Loucy (cell line): Measurements from ENCODE around the gene NR3C2.

Experiments used
- H2AFZ ChIP-seq: fragments of 200-600 bp; sonication (generic); 2 replicates; pipeline ENCODE4 v1.6.0; 2016; ENCODE audit warnings: antibody characterized with exemption, mild to moderate bottlenecking, low read length, moderate library complexity
- H3F3A ChIP-seq: fragments of 200-600 bp; 2 replicates; pipeline ENCODE4 v1.6.0; 2016; ENCODE audit warnings: antibody characterized with exemption, low read depth, mild to moderate bottlenecking
- H3K27me3 ChIP-seq: fragments of 200-600 bp; sonication (generic); 2 replicates; pipeline ENCODE4 v1.6.1; 2014; ENCODE audit warnings: low read length, mild to moderate bottlenecking; ENCODE audit not compliant: insufficient read depth, poor library complexity, severe bottlenecking
- H3K36me3 ChIP-seq: fragments of 200-600 bp; sonication (generic); 2 replicates; pipeline ENCODE4 v1.6.1; 2016; ENCODE audit warnings: low read length; ENCODE audit not compliant: insufficient read depth
- H3K4me1 ChIP-seq: fragments of 200-600 bp; sonication (generic); 2 replicates; pipeline ENCODE4 v1.5.1; 2014; ENCODE audit warnings: low read length, mild to moderate bottlenecking; ENCODE audit not compliant: insufficient read depth, poor library complexity, severe bottlenecking
- H3K4me2 ChIP-seq: fragments of 200-600 bp; sonication (generic); 2 replicates; pipeline ENCODE4 v1.6.0; 2014; ENCODE audit warnings: antibody characterized with exemption, low read length, low read depth, mild to moderate bottlenecking; ENCODE audit not compliant: poor library complexity, severe bottlenecking
- H3K4me3 ChIP-seq: fragments of 200-600 bp; sonication (generic); 2 replicates; pipeline ENCODE4 v1.5.1; 2014; ENCODE audit warnings: low read length, mild to moderate bottlenecking, mixed read lengths; ENCODE audit not compliant: poor library complexity, severe bottlenecking
- H3K79me2 ChIP-seq: fragments of 200-600 bp; sonication (generic); 2 replicates; pipeline ENCODE4 v1.6.1; 2014; ENCODE audit warnings: low read length; ENCODE audit not compliant: insufficient read depth
- H3K9ac ChIP-seq: fragments of 200-600 bp; sonication (generic); 2 replicates; pipeline ENCODE4 v1.6.0; 2014; ENCODE audit warnings: mild to moderate bottlenecking, low read depth, low read length, moderate library complexity; ENCODE audit not compliant: poor library complexity, severe bottlenecking
- H3K9me2 ChIP-seq: fragments of 200-600 bp; sonication (generic); replicated peaks from 2 replicates; pipeline ENCODE4 v1.6.1; 2016; ENCODE audit warnings: low read depth, low read length, mixed read lengths
- H3K9me3 ChIP-seq: fragments of 200-600 bp; sonication (generic); 2 replicates; pipeline ENCODE4 v1.6.1; 2014; ENCODE audit warnings: mild to moderate bottlenecking, antibody characterized with exemption, low read length, low read depth; ENCODE audit not compliant: insufficient read depth
- H4K20me1 ChIP-seq: fragments of 200-600 bp; sonication (generic); 2 replicates; pipeline ENCODE4 v1.6.0; 2014; ENCODE audit warnings: antibody characterized with exemption, low read length, mild to moderate bottlenecking; ENCODE audit not compliant: insufficient read depth, poor library complexity, severe bottlenecking
- CTCF ChIP-seq: fragments of 200-600 bp; sonication (generic); conservative IDR thresholded peaks from 2 replicates; pipeline ENCODE4 v1.5.1; 2014; ENCODE audit warnings: mild to moderate bottlenecking, antibody characterized with exemption, low read length
- EZH2phosphoT487 ChIP-seq: fragments of 200-600 bp; IDR thresholded peaks from 2 replicates; pipeline ENCODE4 v1.6.1; 2018; ENCODE audit warnings: antibody characterized with exemption, mild to moderate bottlenecking, moderate library complexity, borderline replicate concordance

The NR3C2 gene

GRCh38 chr4:148069895-148070178, 372.4 kb downstream of the NR3C2 start:
- Histone ChIP-seq H3K36me3 (peaks cover 36% of the 10 kb centered on the region; the same call in 1 of the 2 replicates), H3K9me2 (no peaks in the 10 kb centered on the region), H3K79me2 (no peaks in the 10 kb centered on the region), H3K4me1 (no peaks in the 10 kb centered on the region), H2AFZ (no peak overlapping the region), H3F3A (no peaks in the 10 kb centered on the region), H3K9ac (no peak overlapping the region), H3K4me2 (no peak overlapping the region), H3K27me3 (no peaks in the 10 kb centered on the region), H4K20me1 (no peaks in the 10 kb centered on the region), H3K4me3 (no peak overlapping the region), H3K9me3 (no peaks in the 10 kb centered on the region)
- TF ChIP-seq CTCF (no peak), EZH2phosphoT487 (no peak)

- TF ChIP-seq CTCF (no peak), EZH2phosphoT487 (no peak)
- Histone ChIP-seq H3K4me1 (no peaks in the 10 kb centered on the region), H3K9me2 (no peaks in the 10 kb centered on the region), H3K79me2 (no peaks in the 10 kb centered on the region), H4K20me1 (no peaks in the 10 kb centered on the region), H3K27me3 (no peaks in the 10 kb centered on the region), H3K4me2 (no peak overlapping the region), H3K36me3 (peaks cover 34% of the 10 kb centered on the region; the same call in 1 of the 2 replicates), H3K9me3 (no peaks in the 10 kb centered on the region), H3F3A (no peaks in the 10 kb centered on the region), H3K9ac (no peak overlapping the region), H3K4me3 (no peak overlapping the region), H2AFZ (no peak overlapping the region)
These were observed 372.9 kb downstream of the NR3C2 start for GRCh38 chr4:148069086-148069894.

- Histone ChIP-seq H3K9me2 (no peaks in the 10 kb centered on the region), H3K79me2 (no peaks in the 10 kb centered on the region), H3K27me3 (no peaks in the 10 kb centered on the region), H3K4me3 (no peak overlapping the region), H2AFZ (no peak overlapping the region), H3K36me3 (peaks cover 25% of the 10 kb centered on the region; the same call in 1 of the 2 replicates), H3K9ac (no peak overlapping the region), H3K9me3 (no peaks in the 10 kb centered on the region), H3F3A (no peaks in the 10 kb centered on the region), H3K4me1 (no peaks in the 10 kb centered on the region), H4K20me1 (no peaks in the 10 kb centered on the region), H3K4me2 (no peak overlapping the region)
- TF ChIP-seq EZH2phosphoT487 (no peak), CTCF (no peak)
These were observed 373.9 kb downstream of the NR3C2 start for GRCh38 chr4:148068065-148068911.
